WERI-Rb-1 (cell line): ENCODE data around the gene GPR158.

Source experiments
- DNase-seq: peaks from one replicate; pipeline ENCODE4 v3.0.0-alpha.2; 2020
- H3K27ac ChIP-seq: fragments of 250-450 bp; sonication (Bioruptor Pico); 2 replicates; pipeline ENCODE4 v1.5.1; 2020; ENCODE audit warnings: mild to moderate bottlenecking, moderate library complexity
- H3K27me3 ChIP-seq: fragments of 250-450 bp; sonication (Bioruptor Pico); 2 replicates; pipeline ENCODE4 v1.5.1; 2021; ENCODE audit warnings: mild to moderate bottlenecking, low read depth, moderate library complexity; ENCODE audit not compliant: insufficient read depth, severe bottlenecking
- H3K36me3 ChIP-seq: fragments of 250-450 bp; sonication (Bioruptor Pico); 2 replicates; pipeline ENCODE4 v1.5.1; 2020; ENCODE audit warnings: mild to moderate bottlenecking, moderate library complexity
- H3K4me3 ChIP-seq: 2 replicates; pipeline ENCODE4 v1.5.1; 2011; ENCODE audit warnings: low read depth, mild to moderate bottlenecking, control low read depth, low read length
- H3K9me3 ChIP-seq: fragments of 250-450 bp; sonication (Bioruptor Pico); 2 replicates; pipeline ENCODE4 v1.5.1; 2021; ENCODE audit warnings: mild to moderate bottlenecking, moderate library complexity; ENCODE audit not compliant: severe bottlenecking
- CTCF ChIP-seq: IDR thresholded peaks from 2 replicates; pipeline ENCODE4 v1.5.1; 2011; ENCODE audit warnings: low read depth, mild to moderate bottlenecking, control low read depth, inconsistent platforms, low read length

GPR158 gene

GRCh38 chr10:25522946-25523608 lies 348.3 kb downstream of the GPR158 start:
- TF ChIP-seq CTCF, result peak; percentile 72
- H3K27ac ChIP-seq, result no peak overlapping the region
- no peak overlapping the region for H3K4me3 ChIP-seq
- no peaks in the 10 kb centered on the region for H3K27me3 ChIP-seq
- peak; percentile 52 for DNase-seq
- H3K36me3 ChIP-seq, result no peaks in the 10 kb centered on the region
- H3K9me3 ChIP-seq, result no peaks in the 10 kb centered on the region

- Histone ChIP-seq H3K9me3 (no peaks in the 10 kb centered on the region), H3K36me3 (no peaks in the 10 kb centered on the region), H3K27ac (no peak overlapping the region), H3K4me3 (no peak overlapping the region), H3K27me3 (no peaks in the 10 kb centered on the region)
- DNase-seq, result peak; percentile 7
- no peak for TF ChIP-seq CTCF
Measured at GRCh38 chr10:25530306-25530705, 355.5 kb downstream of the GPR158 start.

- no peak overlapping the region for H3K27ac ChIP-seq
- no peaks in the 10 kb centered on the region for H3K27me3 ChIP-seq
- TF ChIP-seq CTCF, result no peak
- H3K4me3 ChIP-seq, result no peak overlapping the region
- H3K9me3 ChIP-seq, result no peaks in the 10 kb centered on the region
- DNase-seq, result no peak
- no peaks in the 10 kb centered on the region for H3K36me3 ChIP-seq
Measured at GRCh38 chr10:25531457-25532061, 356.8 kb downstream of the GPR158 start.

GRCh38 chr10:25532213-25532612 lies 357.4 kb downstream of the GPR158 start:
- no peak overlapping the region for H3K4me3 ChIP-seq
- no peaks in the 10 kb centered on the region for H3K9me3 ChIP-seq
- H3K27me3 ChIP-seq, result no peaks in the 10 kb centered on the region
- TF ChIP-seq CTCF, result no peak
- DNase-seq, result no peak
- no peaks in the 10 kb centered on the region for H3K36me3 ChIP-seq
- no peak overlapping the region for H3K27ac ChIP-seq

- H3K4me3 ChIP-seq, result no peak overlapping the region
- no peaks in the 10 kb centered on the region for H3K9me3 ChIP-seq
- no peaks in the 10 kb centered on the region for H3K27me3 ChIP-seq
- H3K27ac ChIP-seq, result no peak overlapping the region
- TF ChIP-seq CTCF, result no peak
- no peak for DNase-seq
- H3K36me3 ChIP-seq, result no peaks in the 10 kb centered on the region
Measured at GRCh38 chr10:25536027-25536426, 361.2 kb downstream of the GPR158 start.

GRCh38 chr10:25547382-25547781 lies 372.6 kb downstream of the GPR158 start:
- Histone ChIP-seq H3K36me3 (no peaks in the 10 kb centered on the region), H3K27ac (no peak overlapping the region), H3K4me3 (no peak overlapping the region), H3K9me3 (no peaks in the 10 kb centered on the region), H3K27me3 (no peaks in the 10 kb centered on the region)
- TF ChIP-seq CTCF, result no peak
- no peak for DNase-seq
